GM18858 (cell line): ENCODE measurements around the gene ZFP14.

Experiments
- ATAC-seq: cut with Tn5 transposase; IDR thresholded peaks from one replicate; pipeline ENCODE4 v1.9.1; 2021; ENCODE audit not compliant: unreplicated experiment

Gene ZFP14

GRCh38 chr19:36378625-36379509 is at the start of gene ZFP14:
ZFP14 (minus strand) TSS chr19:36379201; CDS start chr19:36367892, 11,309 bp downstream.
- peak; percentile 85 for ATAC-seq

- ATAC-seq: no peak
These were observed 44.9 kb upstream of the ZFP14 start for GRCh38 chr19:36423925-36424324.

DNA sequence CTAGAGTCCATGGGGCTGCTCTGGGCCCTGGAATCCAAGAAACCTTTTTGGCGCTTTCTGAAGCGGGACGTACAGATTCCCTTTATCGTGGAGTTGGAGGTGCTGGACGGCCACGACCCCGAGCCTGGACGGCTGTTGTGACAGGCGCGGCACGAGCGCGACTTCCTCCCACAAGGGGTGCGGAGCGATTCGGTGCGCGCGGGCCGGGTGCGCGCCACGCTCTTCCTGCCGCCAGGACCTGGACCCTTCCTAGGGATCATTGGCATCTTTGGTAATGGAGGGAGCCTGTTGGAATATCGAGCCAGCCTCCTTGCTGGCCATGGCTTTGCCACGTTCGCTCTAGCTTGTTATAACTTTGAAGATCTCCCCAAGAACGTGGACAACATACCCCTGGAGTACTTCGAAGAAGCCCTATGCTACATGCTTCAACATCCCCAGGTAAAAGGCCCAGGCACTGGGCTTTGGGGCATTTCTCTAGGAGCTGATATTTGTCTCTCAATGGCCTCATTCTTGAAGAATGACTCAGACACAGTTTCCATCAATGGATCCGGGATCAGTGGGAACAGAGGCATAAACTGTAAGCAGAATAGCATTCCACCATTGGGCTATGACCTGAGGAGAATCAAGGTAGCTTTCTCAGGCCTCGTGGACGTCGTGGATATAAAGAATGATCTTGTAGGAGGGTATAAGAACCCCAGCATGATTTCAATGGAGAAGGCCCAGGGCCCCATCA is 42.9 kb upstream of the ZFP14 start:
- ATAC-seq: no peak

GRCh38 chr19:36420961-36421748 is 42.2 kb upstream of the ZFP14 start:
- ATAC-seq: no peak

- ATAC-seq: peak; percentile 53
These were observed 39.4 kb upstream of the ZFP14 start, which contains the start of gene ZFP82 for GRCh38 chr19:36418287-36419001. ZFP82 (minus strand) TSS chr19:36418644; CDS start chr19:36409789, 8,855 bp downstream.

DNA sequence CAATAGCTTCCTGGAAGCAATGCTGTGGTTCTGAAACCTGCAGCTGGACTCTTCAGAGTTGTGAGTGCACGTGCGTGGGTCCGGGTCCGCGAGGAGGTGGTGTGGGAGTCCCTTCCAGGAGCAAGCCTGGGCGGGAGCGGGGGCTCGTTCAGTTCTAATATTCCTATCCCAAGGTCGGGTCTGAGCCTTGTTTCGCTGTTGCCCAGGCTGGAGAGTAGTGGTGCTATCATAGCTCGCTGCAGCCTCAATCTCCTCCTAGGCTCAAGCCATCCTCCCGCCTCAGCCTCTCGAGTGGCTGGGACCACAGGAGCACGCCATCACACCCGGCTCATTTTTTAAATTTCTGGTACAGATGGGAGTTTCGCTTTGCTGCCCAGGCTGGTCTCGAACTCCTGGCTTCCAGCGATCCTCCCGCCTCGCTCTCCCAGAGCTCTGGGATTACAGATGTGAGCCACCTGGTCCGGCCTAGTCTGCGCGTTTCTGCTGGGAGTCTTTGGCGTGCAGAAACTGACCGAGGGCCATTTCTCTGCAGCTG is 38.8 kb upstream of the ZFP14 start:
- no peak for ATAC-seq

DNA sequence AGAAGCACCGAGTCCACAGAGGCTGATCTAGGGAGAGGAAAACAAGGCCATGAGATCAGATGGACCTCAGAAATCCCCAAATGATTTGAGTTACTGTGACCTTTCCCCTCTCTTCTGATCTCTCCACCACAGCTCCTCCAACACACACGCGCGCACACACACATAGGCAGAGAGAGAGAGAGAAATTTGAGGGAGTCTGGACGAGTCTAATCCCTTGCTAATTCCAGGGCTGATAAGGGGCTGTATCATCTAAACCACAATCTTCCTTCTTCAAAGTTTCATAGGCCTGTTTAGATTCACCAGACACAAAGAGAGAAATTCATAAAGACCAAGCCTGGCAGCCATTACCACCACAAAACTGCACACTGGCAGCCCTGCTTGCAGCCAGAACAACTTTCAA is 30.8 kb upstream of the ZFP14 start:
- ATAC-seq: no peak

- no peak for ATAC-seq
These were observed 29.1 kb upstream of the ZFP14 start for GRCh38 chr19:36408101-36408500.

GRCh38 chr19:36404498-36404897 is 25.5 kb upstream of the ZFP14 start:
- no peak for ATAC-seq

DNA sequence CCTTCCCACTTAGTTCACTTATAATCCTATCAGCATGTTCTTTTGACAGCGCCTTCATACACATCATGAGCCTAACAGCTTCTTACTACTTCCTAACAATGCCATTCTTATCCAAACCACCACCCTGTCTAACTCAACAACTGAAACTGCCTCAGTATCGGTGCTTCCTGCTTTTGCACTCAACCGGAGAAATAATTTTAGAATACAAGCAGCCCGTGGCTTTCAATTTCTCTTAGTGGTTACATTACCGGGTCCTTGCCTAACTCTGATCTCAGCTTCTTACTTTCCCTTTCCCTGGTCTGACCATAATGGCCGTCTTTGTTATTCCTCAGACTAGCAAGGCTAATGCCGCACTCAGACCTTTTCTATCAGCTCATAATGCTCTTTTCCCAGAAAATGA is 22.5 kb upstream of the ZFP14 start:
- no peak for ATAC-seq

DNA sequence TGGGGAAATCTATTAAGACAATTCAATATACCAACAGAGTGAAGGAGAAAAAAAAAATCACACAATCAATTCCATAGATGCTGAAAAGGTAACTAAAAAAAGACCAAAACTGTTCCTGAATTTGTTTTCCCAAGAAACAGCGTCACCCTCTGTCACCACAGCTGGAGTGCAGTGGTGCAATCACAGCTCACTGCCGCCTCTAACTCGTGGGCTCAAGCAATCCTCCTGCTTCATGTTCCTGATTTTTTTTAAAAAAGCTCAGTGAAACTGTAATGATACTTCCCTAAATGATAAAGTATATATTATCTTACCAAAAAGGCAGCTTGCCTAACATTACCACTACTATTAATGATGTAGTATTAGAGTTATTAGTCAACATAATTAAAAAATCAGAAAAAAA is 19.6 kb upstream of the ZFP14 start:
- ATAC-seq: no peak

DNA sequence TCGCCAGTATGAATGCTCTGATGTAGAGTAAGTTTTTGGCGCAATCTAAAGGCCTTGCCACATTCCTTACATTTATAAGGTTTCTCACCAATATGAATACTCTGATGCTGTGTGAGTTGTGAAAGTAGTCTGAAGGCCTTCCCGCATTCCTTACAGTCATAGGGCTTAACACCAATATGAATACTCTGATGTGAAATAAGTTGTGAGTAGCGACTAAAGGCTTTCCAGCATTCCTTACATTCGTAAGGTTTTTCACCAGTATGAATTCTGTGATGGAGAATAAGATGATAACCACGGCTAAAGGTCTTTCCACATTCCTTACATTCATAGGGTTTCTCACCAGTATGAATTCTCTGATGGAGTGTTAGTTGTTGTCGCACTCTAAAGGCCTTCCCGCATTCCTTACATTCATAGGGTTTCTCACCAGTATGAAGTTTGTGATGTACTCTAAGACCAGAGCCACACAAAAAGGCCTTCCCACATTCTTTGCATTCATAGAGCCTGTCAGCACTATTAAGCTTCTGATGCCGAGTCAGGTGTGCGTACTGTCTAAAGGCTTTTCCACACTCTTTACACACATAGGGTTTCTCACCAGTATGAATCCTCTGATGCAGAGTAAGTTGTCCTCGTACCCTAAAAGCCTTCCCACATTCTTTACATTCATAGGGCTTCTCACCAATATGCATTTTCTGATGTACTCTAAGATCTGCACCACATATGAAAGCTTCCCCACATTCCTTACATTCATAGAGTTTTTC is 14.1 kb upstream of the ZFP14 start:
- ATAC-seq: no peak

DNA sequence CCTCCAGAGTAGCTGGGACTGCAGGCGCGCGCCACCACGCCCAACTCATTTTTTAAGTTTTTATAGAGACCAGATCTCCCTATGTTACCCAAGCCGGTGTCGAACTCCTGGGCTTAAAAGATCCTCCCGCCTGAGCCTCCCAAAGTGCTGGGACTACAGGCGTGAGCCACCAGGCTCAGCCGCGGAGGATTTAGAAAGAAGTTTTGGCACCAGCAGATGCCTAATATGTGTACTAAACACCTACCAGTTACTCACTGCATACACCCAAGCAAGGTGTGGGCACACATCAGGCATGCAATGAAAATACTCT is 464 bp upstream of the ZFP14 start:
- no peak for ATAC-seq

DNA sequence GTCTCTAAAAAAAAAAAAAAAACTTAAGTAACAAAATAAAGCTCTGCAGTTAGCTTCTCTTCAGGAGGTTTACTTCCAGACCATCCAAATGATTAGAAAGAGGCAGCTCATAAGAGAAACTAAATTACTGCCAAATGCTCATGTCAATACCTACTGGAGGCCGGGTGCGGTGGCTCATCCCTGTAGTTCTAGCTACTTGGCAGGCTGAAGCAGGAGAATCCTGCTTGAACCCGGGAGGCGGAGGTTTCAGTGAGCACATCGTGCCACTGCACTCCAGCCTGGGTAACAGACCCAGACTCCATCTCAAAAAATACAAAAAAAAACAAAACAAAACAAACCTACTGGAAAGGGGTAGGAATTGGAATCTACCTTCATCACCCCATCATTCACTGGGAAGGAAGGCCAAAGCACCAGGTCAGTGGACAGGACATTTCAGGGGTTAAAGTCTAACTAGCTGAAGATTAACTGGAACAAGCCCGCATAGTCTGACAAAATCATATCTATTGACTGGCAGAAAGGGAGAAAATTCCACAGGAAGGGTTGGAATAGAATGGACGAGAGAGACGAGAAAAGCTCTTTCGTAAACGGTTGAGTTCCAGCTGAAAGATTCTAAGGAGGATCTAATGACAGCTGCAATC is 1.3 kb downstream of the ZFP14 start:
- ATAC-seq: no peak

- ATAC-seq: no peak
These were observed 5.3 kb downstream of the ZFP14 start for GRCh38 chr19:36373638-36374156.

DNA sequence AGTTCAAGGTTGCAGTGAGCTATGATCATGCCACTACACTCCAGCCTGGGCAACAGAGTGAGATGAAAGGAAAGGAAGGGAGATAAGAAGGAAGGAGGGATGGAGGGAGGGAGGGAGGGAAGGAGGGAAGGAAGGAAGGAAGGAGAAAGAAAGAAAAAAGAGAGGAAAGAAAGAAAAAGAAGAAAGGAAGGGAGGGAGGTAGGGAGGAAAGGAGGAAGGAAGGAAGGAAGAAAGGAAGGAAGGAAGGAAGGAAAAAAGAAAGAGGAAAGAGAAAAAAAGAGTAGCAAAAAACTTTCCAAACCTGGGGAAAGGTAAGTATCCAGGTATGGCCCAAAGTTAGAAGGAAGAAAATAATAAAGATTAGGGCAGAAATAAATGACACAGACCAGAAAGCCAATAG is 7.1 kb downstream of the ZFP14 start:
- no peak for ATAC-seq

DNA sequence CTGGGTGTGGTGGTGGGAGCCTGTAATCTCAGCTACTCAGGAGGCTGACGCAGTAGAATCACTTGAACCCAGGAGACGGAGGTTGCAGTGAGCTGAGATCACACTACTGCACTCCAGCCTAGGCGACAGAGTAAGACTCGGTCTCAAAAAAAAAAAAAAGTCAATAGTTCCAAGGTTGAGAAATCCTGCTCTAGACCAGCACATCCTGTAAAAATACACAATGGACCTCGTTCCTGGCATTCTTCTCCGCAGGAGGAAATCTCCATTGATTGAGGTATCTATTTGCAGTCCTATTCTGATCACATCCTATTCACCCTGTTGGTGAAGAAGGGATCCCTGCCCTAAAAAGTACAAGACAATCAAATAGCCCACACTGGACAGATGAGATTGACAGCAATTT is 15.2 kb downstream of the ZFP14 start:
- ATAC-seq: no peak

DNA sequence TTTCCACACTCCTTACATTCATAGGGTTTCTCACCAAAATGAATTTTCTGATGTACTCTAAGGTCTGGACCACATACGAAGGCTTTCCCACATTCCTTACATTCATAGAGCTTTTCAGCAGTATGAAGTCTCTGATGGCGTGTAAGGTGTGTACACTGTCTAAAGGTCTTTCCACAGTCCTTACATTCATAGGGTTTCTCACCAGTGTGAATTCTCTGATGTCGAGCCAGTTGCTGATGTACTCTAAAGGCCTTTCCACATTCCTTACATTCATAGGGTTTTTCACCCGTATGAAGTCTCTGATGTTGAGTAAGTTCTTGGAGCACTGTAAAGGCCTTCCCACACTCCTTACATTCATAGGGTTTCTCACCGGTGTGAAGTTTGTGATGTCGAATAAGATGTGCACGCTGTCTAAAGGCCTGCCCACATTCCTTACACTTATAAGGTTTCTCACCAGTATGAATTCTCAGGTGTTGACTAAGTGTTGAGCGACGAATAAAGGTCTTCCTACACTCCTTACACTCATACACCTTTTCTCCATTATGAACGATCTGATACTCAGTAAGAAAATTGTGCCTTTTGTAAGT is 38.1 kb downstream of the ZFP14 start:
- ATAC-seq: no peak
